ENCODE measurements around the gene ARL13B.
"Not testable (repeated sequence)": the region's sequence is repeated elsewhere in the genome, so short reads cannot be mapped to it uniquely, and the experiment has no call there.

The ARL13B gene

DNA sequence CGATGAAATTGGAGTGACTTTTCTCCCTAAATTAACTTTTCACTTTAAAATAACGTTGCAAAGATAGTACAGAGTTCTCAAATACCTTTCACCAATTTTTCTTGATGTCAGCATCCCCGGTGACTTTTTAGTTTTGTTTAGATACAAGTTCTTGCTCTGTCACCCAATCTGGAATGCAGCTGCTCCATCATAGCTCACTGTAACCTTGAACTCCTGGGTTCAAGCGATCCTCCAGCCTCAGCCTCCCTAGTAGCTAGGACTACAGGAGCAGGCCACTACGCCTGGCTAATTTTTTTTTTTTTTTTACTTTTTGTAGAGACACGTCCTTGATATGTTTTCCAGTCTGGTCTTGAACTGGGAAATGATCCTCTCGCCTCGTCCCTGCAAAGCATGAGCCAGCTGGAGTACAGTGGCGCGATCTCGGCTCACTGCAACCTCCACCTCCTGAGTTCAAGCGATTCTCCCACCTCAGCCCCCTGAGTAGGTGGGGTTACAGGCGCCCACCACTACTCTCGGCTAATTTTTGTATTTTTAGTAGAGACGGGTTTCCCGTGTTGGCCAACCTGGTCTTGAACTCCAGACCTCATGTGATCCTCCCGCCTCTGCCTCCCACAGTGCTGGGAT is 83.7 kb downstream of the ARL13B start:
- DNase-seq: no peak

DNA sequence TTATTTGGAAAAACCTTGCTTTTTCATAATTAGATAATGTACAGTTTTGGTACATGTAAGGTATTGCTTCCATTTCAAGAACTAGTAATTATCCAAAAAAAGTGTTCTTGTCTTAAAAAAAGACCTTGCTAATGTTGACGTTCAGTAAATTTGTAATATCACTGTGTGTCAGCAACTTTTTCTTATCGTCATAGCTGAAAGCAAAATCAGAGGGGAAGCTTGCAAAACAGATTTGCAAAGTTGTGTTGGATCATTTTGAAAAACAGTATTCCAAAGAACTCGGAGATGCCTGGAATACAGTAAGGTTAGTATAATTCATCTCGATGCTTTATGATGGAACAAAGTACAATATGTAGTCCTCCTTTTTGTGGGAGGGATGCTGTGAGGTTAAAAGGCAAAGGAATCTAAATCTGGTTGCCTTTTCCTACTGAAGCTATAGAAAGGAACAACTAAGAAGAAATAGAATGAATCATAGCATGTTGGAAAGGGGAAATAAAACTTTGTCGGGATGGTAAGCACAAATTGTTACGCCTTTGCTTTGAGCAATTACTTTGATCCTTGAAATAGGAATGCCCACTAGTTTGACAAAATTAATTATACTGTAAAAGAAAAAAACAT is 84.4 kb downstream of the ARL13B start:
- DNase-seq: no peak

DNA sequence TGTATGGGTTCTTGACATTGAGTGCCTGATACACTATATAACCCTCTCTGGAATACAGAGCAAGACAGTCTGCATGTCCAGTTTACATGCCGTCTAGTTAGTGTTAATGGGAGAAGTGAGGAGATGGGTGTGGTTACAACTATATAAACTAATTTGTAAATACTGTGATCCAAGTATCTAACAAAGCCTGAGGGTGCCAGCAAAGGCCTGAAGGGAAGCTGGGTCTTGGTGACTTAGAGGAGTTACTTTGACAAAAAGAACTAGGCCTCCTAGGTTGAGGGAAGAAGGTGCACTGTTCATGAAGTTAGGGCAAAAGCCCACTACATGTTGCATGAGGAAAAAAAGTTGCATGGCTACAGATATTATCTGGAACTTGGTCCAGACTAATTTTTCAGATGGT is 85.2 kb downstream of the ARL13B start:
- DNase-seq: no peak

DNA sequence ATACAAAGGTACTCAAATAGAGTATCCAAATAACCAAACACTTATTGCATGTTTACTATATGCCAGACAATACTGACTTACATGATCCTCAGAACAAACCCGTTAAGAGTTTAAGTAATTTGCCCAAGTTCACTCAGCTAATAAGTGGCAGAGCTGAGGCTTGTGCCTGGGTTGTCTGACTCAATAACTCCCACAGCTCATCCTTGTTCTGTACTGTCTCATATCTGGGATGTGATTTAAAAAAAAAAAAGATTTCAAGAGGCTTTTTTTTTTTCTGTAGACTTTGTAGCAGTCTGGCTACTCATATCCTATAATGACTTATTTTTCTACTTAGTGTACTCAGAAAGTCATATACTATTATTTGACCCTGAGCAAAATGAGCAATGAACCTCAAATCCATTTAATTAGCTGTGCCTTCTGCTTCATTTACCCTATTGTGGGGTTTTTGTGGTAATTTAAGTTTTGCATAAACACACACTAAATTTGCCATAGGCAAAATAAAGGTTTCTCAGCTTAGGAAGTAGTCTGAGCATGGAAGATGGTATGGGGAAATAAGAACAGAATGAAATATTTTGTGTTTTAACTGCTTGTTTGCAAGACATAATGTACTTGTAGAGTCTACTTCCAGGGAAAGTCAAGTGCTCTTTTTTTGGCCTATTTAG is 86.0 kb downstream of the ARL13B start:
- DNase-seq: no peak

DNA sequence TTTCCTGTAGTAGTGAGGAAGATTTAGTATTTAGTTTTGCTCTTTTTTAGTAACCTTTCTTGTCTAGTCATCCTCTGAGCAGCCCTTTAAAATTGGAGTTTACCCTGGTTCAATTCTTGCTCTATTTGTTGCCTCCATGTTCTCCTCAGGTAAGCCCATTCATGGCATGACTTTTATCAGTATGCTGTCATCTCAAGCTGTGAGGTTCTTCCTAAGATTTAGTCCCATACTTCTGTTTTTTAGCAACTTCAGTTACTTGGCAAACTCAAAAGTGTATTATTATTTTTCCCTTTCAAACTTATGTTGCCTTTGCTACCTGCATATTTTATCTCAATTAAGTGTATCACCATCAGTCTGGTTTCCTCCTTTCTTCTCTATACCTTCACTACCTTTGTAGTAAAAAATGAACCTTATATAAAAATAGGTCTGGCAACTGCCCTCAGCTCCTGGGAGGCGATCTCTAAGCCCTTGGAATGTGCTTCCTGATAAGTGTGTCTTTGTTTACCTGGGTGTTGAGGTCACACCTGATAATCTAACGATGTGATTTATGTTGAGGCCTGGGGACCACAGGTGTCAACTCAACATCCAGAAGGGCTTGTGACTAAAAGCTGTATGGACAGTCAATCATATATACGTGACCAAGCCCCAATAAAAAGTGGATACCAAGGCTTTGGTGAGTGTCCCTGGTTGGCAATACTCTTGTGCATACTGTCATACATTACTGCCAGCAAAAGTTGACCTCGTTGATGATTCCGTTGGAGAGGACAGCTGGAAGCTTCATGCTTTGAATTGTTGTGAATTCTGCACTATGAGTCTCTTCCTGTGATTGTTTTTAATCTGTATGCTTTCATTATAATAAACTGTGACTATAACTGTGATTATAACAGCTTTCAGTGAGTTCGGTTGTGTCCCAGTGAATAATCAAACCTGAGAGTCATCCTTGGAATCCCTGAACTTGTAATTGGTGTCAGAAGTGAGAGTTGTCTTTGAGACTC is 86.8 kb downstream of the ARL13B start:
- no peak for DNase-seq

DNA sequence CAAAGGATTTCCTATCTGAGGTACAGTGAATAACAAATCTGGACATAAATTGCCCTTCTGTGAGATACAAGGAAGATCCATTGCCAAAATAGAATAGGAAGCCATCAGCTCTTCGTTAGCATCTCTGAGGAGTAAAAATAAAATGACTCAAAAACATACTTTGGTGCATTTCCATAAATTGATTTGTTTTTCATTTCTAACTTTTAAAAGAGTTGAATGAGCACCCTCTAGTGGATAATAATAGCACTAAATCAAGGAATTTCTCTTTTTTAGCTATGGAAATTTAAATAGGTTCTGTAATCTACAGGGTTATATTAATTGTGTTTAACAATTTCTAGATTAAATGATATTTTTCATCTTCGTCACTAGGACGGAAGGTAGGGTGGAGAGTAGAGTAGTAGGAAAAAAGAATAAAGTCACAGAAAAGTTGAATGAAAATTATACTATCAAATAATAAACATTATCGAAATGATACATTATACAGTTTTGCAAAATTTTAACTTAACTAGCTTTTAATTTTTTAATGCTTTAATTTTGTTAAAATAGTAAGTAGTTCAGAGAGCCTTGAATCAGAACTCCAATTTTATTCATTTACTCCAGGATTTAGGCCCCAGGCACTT is 89.3 kb downstream of the ARL13B start:
- DNase-seq: no peak

DNA sequence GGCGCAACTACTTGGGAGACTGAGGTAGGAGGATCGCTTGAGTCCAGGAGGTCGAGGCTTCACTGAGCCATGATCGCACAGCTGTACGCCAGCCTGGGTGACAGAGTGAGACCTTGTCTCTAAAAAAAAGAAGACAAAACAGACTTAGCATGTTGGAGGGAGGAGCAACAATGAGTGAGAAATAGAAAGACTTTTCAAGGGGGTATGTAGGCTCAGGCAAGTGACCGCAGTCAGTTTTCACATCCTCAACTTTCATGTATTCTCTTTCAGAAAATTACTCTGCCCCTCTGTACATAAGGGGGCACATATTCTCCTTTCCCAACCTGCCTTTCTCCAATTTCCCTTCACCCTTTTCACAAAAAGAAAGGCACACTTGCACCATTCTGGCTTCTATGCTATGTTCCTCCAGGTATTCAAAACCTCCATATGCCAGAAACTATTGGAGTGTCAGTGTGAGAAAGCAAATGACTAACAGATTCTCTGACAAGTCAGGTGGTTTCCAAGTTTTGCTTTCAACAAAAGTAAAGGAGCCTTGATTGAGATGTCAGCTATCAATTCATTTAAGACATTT is 90.5 kb downstream of the ARL13B start:
- DNase-seq: no peak

DNA sequence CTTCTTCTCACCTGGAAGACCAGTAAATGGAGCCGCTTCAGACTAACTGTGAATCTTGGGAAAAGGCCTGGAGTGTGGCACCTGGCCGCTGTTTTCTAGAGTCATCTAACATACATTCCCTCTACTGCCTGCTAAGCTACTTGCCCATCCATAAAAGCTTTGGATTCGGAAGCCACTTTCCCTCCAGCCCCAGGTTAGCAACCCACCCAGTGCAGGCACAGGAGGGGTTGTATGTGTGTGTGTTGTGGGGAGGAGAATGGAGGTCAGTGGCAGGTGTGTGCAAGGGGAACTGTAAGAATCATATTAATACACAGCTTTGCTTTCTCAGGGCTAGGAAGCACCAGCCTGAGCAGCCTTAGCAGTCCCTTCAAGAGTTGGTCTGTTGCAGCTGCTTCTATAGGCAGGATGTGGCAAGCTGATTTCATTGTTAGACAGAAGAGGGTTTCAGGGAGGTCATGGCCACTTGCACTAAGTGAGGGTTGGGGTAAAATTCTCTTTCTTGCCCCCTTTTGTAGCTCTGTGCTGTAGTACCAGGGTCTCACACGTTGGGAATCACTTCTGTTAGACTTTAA is 91.8 kb downstream of the ARL13B start:
- DNase-seq: no peak

DNA sequence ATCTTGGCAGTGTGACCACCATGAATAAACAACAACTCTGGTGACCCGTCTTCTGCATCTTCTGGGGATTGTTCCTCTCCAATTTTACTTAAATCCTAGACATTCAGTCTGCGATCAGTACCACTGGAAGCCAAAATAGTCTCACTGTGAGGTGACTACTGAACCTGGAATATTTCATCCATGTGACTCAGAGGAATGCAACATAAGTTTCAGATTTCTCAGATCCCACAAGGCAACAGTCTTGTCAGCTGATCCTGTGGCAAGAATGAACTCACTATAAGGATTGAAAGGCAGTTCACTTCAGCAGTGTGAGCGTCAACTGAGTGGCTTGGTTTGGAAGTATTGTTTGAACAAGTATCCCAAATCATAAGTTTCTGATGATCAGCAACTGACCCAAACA is 96.1 kb downstream of the ARL13B start:
- DNase-seq: no peak

DNA sequence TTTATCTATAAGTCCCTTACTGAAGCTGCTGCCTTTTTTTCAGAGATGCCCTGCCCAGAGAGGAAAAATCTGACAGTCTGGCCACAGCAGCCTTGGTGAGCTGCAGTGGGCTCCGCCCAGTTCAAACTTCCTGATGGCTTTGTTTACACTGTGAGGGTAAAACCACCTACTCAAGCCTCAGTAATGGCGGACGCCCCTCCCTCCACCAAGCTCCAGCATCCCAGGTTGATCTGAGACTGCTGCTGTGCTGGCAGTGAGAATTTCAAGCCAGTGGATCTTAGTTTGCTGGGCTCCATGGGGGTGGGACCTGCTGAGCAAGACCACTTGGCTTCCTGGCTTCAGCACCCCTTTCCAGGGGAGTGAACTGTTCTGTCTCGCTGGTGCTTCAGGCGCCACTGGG is 100.6 kb downstream of the ARL13B start:
- not testable (repeated sequence) for DNase-seq

DNA sequence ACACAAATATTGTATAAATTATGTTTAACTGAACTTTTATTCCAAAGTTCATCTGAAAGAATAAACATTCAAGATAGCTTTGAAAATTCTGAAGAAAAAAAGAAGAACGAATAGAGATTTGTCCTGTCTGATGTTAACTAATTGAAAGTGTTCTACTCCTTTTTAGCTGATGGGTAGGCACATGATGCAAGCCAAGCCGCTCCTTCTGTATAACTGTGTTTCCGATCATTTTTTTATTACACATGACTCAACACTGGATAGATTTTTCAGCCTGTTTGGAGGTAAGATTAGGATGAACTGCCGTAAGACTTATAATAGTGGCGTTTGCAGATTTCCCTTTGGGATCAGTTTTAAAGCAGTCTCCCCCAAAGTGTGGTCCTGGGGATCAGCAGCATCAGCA is 101.9 kb downstream of the ARL13B start:
- no peak for DNase-seq

DNA sequence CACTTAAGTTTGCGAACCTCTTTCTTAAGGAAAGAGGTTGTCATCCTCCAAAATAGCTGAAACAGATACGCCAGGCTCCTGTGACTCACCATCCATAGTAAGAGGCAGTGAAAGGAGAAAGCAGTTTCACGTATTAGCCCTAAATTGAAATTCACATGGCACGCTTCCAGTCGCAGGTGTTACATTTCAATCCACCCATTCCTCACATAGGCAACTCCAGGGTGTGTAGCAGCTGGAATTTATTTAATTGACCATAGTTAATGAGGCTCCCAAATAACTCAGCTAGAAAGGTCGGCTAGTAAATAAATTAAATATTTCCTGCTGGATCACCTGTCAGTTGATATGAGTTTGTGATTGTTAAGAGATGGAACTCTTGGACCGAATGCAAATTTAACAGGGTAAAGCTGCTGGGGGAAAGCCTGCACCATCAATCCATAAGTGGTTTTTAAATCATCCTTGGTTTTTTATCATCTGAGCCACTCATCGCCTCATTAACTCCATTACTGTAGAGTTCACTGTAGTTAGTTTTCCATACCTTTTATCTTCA is 102.5 kb downstream of the ARL13B start:
- no peak for DNase-seq

DNA sequence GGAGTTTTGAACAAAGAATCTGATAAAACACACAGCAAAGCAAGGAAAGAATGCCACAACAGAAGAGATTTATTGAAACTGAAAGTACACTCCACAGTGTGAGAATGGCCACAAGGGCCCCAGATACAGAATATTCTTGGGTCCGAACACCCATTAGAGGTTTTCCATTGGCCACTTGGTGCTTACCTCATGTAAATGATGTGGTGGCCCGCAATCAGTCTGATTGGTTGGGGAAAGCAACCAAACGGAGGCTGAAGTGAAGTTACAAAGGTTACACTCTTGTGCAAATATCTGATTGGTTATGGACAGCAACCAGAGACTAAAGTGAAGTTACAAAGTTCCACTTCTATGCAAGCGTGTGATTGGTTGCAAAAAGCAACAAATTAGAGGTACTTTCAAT is 103.3 kb downstream of the ARL13B start:
- DNase-seq: no peak

DNA sequence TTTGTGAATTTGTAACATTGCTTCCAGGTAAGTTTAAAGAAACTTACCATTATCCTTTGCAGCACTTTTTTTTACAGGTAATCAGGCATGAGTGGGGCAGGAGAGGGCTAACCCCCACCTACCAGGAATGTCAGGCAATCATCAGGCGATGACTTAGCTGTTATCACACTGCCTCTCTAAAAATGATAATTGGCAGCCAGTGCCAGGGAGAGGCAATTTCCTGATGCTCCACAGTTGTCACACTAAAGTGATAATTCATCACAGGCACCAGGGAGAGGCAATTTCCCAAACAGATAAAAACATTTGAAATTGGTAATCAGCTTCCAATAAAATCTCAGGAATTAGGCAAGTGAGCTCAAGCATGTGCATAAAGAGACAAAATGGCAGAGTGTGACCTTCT is 109.2 kb downstream of the ARL13B start:
- DNase-seq: no peak

DNA sequence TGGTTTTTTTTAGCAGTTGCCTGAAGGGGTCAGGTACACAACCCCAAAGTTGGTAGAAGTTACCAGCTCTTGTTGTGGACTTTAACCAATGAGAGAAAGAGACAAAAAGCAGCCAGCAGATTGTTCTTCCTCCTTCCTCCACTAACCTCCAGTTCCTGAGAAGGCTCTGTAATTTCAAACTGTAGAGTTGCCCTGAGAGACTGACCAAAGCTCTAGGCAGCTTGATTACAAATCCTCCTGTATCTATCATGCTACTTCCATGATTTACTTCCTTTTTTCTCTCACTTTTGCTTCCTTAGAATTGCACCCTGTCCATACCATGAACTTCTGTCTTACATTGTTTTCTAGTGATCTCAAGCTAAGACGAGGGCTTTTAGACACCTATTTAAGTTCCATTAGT is 112.1 kb downstream of the ARL13B start:
- no peak for DNase-seq

DNA sequence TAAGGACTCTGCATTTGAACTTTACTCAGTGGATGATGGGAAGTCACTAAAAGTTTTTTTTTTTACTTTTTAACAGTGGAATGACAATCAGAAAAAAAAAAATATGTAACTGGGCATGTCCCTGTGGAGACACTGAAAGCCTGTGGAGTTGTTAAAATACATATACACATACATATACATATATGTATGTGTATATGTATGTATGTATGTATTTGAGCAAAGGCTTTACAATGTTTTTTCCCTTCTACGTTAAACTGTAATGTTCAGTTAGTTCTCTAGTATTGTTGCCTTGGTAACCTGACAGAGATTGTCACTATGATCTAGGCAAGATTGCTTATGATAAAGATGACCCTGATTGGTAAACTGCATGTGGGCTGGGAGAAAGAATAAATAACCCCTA is 113.2 kb downstream of the ARL13B start:
- DNase-seq: no peak

DNA sequence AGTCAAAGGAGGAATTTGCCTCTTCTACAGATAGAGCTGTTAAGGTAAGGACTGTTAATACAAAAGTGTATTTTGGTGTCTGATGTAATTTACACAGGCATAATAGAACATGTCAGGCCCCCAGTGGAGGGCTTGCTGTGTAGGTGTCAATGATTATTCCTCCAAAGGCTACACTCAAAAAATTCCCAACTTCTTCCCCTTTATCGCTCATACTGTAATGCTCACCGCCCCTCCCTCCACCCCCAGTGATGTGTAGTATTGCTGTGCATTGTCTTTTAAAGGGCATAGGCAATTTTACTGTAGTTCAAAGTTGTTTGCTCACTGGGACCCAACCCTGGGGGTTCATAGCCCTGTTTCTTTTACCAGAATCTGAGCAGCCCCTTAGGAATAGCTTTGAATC is 115.2 kb downstream of the ARL13B start:
- DNase-seq: no peak

DNA sequence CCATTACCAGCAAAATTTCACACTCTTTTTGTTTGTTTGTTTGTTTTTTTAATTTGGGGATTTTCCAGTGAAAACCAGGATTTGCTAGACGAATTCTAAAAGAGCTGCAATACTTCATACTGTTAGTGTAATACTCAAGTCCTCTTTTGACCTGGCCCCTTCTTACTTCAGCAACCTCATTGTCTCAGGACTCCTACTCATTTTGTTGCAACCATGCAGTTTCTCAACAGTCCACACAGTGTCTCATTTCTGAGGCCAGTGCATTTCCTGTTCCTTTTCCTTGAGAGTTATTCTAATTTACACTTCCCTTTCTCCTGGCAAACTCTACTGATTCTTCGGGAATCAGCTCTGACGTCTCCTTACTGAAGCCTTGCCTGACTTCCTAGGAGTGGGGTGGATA is 118.5 kb downstream of the ARL13B start:
- no peak for DNase-seq

DNA sequence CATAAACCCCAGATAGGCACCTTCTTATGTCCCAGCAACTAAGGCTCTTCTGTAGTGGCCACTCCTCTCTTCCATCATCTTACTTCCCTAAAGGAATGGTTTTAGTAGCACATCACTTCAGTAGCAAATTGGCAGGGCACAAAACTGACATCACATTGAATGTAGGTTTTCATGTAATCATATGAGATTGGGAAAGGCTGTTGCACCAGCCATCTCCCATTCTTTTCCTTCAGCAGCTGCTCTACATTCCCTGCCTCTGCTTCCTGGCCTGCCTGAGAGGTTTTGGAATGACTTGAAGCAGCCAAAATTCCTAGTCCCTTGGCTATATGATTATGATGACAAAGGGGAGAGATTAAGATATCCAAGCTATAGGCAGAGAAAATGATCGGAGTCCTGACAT is 119.4 kb downstream of the ARL13B start:
- no peak for DNase-seq

DNA sequence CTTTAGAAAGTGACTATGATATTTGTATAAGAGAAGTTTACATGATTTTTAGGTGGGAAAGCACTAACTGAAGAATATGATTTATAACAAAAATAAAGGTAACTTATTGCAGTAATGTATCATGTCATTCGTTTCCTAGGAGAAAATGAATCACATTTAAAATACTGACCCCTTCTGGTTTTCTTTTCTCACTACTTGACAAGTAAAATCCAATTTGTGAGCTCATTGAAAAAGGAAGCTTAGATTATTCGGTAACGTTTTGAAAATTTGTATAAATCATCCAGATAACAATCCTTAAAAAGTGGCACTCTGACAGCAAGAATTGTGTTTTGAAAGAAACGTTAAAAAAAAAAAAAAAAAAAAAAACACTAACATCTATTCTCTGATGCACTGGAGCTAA is 121.9 kb downstream of the ARL13B start:
- DNase-seq: no peak
